ENCODE data around the gene MRPS2. TPM values are rescaled to one million over a fixed set of nuclear protein-coding genes. Genes with fewer than 3 reads are reported as not detected.

The MRPS2 gene
- total and polyA plus RNA-seq, 9 of the 15 experiments (the other 6 are each of a cell fraction or from before 2014, with no cell fraction given): 8.0 to 167 (median 81.3) TPM

DNA sequence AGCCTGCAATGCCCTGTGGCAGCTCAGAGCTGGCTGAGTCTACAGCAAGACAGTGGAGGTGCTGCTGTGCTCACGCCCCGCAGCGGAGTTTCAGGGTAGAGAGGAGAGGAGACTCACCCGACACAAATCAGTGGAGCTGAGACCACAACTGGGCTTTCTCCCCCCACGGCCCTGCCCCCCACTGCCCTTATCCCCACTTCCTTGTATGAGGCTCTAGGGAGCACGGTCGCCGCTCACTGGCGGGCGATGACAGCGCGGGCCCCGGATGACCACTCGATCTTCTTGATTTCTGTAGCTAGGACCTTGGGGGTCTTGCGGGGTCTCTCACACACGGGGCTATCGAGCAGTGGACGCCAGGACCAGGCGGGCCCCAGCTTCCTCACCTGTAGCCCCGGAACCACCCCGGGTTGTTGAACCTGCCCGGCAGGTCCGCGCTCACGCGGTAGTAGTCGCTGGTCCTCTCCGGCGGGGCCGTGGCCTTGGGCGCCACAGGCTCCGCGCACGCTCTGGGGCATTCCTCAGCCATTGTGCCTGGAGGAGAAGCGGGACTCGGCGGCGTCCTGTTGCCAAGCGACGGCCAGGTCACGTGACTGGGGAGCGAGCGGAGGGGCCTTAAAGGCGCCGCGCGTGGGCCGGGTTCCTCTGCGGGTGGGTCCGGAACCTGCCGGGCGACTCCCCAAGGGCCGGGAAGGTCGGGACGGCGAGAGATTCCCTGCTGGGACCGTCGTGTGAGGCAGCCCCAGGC lies 984 bp upstream of the MRPS2 start (continued):
- TF ChIP-seq HES1 (IDR thresholded peaks at IDR 0.05; ENCODE audit: low read depth) (no peak), DPF2 (IDR thresholded peaks at IDR 0.05) (no peak), BMI1 (IDR thresholded peaks at IDR 0.05; ENCODE audit: low read length) (peak; percentile 67; the same call in 1 of the 2 replicates), ZC3H11A (IDR thresholded peaks at IDR 0.05; ENCODE audit: low read depth, low read length) (no peak), PHTF2 (CRISPR knock-in tag; IDR thresholded peaks at IDR 0.05) (no peak), FIP1L1 (IDR thresholded peaks at IDR 0.05; ENCODE audit: low read depth, low read length, poor library complexity, severe bottlenecking) (no peak), OTX1 (CRISPR knock-in tag; IDR thresholded peaks at IDR 0.05) (no peak), ZNF212 (CRISPR knock-in tag; IDR thresholded peaks at IDR 0.05) (no peak), BDP1 (IDR thresholded peaks at IDR 0.05; ENCODE audit: insufficient read depth, insufficient read length) (no peak), RBBP5 (IDR thresholded peaks at IDR 0.05; ENCODE audit: borderline replicate concordance, insufficient read depth, low read length, poor library complexity, severe bottlenecking) (no peak), CTCF (IDR thresholded peaks at IDR 0.05 in 2 of 3, conservative IDR thresholded peaks at IDR 0.05 in 1 of 3; ENCODE audit: insufficient read depth in 2 of 3, low read depth in 1 of 3, low read length in 3 of 3) (peak in 2 of 3 experiments; percentile 25 to 39; a peak in 3 of 6 replicates)
- TF ChIP-seq, protein P1, sequence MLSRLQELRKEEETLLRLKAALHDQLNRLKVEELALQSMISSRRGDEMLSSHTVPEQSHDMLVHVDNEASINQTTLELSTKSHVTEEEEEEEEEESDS (CRISPR knock-in tag; IDR thresholded peaks at IDR 0.05): no peak
- TF ChIP-seq, protein P2, sequence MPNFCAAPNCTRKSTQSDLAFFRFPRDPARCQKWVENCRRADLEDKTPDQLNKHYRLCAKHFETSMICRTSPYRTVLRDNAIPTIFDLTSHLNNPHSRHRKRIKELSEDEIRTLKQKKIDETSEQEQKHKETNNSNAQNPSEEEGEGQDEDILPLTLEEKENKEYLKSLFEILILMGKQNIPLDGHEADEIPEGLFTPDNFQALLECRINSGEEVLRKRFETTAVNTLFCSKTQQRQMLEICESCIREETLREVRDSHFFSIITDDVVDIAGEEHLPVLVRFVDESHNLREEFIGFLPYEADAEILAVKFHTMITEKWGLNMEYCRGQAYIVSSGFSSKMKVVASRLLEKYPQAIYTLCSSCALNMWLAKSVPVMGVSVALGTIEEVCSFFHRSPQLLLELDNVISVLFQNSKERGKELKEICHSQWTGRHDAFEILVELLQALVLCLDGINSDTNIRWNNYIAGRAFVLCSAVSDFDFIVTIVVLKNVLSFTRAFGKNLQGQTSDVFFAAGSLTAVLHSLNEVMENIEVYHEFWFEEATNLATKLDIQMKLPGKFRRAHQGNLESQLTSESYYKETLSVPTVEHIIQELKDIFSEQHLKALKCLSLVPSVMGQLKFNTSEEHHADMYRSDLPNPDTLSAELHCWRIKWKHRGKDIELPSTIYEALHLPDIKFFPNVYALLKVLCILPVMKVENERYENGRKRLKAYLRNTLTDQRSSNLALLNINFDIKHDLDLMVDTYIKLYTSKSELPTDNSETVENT (CRISPR knock-in tag; IDR thresholded peaks at IDR 0.05): no peak
- TF ChIP-seq, protein P3, sequence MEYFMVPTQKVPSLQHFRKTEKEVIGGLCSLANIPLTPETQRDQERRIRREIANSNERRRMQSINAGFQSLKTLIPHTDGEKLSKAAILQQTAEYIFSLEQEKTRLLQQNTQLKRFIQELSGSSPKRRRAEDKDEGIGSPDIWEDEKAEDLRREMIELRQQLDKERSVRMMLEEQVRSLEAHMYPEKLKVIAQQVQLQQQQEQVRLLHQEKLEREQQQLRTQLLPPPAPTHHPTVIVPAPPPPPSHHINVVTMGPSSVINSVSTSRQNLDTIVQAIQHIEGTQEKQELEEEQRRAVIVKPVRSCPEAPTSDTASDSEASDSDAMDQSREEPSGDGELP (CRISPR knock-in tag; IDR thresholded peaks at IDR 0.05; ENCODE audit: borderline replicate concordance): peak; percentile 55; the same call in 1 of the 2 replicates
- TF ChIP-seq, protein P4, sequence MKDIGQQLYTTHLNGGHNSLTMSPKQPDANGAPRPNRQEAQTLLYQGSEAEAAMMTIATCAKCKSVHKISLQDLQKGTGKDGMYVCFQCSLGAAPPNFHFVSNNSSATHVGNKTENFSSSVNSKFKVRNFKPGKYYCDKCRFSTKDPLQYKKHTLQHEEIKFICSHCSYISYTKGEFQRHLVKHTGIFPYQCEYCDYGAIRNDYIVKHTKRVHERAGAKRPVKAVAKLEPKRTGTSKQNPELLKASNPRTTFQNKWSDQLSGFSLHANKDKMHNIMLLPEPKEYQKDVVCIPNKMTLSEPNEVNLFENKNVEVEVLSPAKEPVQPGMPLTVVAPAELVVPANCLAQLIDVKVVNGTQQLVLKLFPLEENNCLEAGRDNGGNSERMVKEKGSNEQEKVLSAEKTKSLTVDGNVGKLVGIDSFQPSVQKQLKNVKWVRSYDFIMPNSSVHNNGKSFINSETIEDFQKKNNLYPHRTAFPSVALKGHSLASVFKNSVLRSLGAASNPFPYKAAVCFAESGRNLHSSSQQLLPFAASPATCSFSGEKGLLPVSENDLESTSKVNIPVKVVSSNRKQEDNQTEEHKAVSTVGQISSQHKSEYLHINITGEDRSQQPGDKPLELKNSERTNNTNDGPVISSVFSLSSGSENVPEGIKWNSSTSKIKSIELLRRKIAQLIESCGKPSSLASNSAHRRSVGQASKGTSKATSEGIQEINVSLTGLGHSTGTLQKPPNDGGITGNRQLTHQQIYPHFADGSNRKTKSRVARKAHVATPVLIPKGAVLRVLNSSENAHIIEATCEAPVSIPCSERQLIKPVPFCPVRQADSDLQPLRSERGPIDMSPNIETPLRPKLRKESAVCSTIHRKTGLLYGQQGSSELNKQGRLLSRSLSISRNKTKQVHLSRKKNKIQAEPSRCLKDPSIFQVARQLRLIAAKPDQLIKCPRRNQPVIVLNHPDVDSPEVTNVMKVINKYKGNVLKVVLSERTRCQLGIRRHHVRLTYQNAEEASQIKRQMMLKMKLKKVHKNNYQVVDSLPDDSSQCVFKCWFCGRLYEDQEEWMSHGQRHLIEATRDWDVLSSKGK (CRISPR knock-in tag; IDR thresholded peaks at IDR 0.05): no peak
